ENCODE data around the gene TMEM132C.

DNA sequence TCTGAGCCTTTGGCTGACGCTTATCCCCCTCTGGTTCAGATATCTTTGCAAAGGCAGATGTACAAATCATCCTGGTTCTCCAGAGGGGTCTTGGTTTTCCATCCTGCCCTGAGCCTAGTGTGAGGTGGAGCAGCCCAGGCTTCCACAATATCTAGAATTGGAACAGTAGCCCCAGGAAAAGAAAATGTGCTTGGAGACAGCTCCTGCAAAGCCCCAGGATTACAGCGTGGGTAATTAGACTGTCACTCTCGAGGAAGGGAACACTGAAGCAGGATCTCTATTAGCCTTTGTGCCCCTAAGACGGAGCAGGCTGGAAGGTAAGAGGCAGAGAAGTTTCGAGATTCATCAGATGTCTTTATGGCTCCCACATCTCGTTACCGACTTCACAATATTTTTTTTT, 59.4 kb downstream of the TMEM132C start:
- TF ChIP-seq, protein P1, sequence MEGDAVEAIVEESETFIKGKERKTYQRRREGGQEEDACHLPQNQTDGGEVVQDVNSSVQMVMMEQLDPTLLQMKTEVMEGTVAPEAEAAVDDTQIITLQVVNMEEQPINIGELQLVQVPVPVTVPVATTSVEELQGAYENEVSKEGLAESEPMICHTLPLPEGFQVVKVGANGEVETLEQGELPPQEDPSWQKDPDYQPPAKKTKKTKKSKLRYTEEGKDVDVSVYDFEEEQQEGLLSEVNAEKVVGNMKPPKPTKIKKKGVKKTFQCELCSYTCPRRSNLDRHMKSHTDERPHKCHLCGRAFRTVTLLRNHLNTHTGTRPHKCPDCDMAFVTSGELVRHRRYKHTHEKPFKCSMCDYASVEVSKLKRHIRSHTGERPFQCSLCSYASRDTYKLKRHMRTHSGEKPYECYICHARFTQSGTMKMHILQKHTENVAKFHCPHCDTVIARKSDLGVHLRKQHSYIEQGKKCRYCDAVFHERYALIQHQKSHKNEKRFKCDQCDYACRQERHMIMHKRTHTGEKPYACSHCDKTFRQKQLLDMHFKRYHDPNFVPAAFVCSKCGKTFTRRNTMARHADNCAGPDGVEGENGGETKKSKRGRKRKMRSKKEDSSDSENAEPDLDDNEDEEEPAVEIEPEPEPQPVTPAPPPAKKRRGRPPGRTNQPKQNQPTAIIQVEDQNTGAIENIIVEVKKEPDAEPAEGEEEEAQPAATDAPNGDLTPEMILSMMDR (IDR thresholded peaks at IDR 0.05): no peak
- TF ChIP-seq POLR2AphosphoS5 (IDR thresholded peaks at IDR 0.05): no peak
